Epithelial cell of esophagus (primary cell): ENCODE measurements around the gene STPG3.
A peak's percentile ranks its signal among the peaks of the same experiment; 100 is the strongest.

ENCODE experiments used
- DNase-seq: peaks from one replicate; pipeline ENCODE4 v3.0.0; 2010; ENCODE audit warnings: low read depth
- H3K4me3 ChIP-seq: 2 replicates; pipeline ENCODE4 v1.5.1; 2011; ENCODE audit warnings: mild to moderate bottlenecking, low read length, control low read depth
- CTCF ChIP-seq: IDR thresholded peaks from 2 replicates; pipeline ENCODE4 v1.5.1; 2011; ENCODE audit warnings: low read depth, mild to moderate bottlenecking, low read length, control low read depth, inconsistent platforms; ENCODE audit not compliant: insufficient read depth; ENCODE audit errors: missing control alignments

STPG3 gene

GRCh38 chr9:137265496-137266161 is 14.5 kb downstream of the STPG3 start:
- no peak for DNase-seq
- TF ChIP-seq CTCF = no peak
- no peak overlapping the region for H3K4me3 ChIP-seq

DNA sequence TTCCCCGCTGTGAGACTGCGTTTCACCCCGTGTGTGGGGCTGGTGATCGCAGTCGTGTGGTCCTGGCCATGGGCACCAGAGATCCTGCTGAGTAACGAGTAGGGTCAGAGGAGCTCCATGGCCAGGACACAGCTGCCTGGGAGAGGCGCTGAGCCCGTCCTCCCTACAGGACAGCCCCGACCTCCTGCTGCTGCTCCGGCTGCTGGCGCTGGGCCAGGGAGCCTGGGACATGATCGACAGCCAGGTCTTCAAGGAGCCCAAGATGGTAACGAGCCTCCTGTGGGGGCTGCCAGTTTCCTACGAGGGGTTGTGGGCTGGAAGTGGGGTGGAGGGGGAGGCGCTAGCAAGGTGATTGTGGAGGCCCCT is 15.1 kb downstream of the STPG3 start:
- DNase-seq = no peak
- no peak overlapping the region for H3K4me3 ChIP-seq
- no peak for TF ChIP-seq CTCF

DNA sequence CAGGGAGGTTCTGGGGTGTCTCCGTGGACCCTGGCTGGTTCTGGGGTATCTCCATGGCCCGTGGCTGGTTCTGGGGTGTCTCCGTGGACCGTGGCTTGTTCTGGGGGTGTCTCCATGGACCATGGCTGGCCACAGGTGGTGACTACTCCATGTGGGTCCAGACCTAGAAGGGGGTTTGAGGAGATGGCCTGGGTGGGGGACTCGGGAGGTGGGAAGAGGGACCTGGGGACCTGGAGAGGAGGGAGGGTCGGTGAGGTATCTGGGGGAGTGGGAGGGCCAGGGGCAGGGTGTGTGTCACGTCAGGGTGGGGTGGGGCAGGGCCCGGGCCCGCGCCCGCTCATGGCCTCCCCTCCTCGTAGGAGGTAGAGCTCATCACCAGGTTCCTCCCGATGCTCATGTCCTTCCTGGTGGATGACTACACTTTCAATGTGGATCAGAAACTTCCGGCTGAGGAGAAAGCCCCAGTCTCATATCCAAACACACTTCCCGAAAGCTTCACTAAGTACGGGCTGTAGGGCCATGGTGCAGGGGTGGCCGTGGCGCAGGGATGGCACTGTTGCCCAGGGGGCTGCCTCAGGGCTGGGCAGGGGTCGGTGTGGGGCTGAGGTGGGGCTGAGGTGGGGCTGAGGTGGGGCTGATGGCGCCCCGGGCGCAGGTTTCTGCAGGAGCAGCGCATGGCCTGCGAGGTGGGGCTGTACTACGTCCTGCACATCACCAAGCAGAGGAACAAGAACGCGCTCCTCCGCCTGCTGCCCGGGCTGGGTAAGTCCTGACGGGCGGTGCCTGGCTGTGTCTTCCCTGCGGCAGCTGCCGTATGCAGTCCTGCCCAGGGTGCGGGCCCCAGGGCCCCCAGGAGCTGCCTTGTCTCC is 15.7 kb downstream of the STPG3 start:
- DNase-seq = no peak
- TF ChIP-seq CTCF = no peak
- no peak overlapping the region for H3K4me3 ChIP-seq

DNA sequence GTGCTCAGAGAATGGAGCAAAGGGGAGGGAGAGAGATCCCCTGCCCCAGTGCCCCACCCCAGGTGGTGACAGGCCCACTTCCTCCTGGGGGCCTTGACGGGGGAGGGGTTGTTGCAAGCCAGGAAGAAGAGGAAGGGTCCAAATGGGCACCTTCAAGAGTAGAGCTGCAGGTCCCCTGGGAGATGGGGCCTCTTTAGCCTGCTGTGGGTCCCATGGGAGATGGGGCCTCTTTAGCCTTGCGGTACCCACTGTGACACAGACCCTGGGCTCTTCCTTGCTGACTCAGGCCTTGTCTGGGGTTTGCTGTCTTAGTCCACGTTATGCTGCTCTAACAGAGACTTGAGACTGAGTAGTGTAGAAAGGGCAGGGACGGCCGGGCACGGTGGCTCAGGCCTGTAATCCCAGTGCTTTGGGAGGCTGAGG is 16.9 kb downstream of the STPG3 start:
- H3K4me3 ChIP-seq = no peak overlapping the region
- no peak for TF ChIP-seq CTCF
- no peak for DNase-seq

DNA sequence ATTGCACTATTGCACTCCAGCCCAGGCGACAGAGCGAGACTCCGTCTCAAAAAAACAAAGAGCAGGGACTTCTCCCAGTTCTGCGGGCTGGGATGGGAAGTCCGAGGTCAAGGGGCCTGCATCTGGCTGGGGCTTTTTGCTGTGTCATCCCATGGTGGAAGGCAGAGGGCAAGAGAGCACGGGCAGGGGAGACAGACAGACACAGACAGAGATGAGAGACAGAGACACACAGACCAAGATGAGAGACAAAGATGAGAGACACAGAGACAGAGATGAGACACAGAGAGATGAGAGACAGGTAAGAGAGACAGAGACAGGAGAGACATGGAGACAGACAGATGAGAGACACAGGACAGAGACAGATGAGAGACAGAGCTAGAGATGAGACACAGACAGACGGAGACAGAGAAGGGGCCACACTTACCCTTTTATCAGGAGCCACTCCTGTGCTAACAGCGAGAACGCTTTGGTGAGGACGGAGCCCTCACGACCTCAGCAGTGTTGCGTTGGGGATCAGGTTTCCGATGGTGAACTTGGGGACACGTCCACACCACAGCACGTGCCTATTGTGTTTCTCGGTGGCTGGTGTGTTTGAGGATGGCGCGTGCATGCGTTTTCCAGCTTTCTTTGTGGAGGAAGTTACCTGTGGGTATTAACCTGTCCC is 17.6 kb downstream of the STPG3 start:
- no peak for DNase-seq

DNA sequence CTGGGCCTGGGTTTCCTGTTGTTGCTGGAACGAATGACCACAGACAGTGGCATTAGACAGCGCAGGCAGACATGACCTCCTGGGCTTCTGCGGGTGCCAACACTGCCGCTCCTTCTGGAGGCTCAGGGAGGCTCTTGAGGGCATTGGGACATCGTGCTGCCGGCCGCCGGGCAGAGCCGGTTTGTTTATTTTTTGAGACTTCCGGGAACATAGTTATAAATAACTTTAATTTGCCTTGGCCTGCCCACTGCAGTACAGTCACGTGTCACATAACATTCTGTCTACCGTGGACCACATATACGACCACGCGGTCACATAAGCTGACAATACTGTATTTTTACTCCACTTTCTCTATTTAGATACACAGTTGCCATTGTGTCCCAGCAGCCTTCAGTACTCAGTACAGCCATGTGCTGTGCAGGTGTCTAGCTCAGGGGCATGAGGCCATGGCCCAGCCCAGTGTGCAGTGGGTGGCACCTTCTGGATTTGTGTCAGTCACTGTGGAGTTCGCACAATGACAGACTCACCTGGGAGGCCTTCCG is 18.2 kb downstream of the STPG3 start:
- peak; percentile 36 for DNase-seq
- H3K4me3 ChIP-seq = no peak overlapping the region
- no peak for TF ChIP-seq CTCF

More for the DNA sequence above, 17.6 kb downstream of the STPG3 start:
- no peak for TF ChIP-seq CTCF
- no peak overlapping the region for H3K4me3 ChIP-seq
